Prostate gland (tissue), 2 donors: ENCODE results near the gene ALOX5AP.

Source experiments
- CTCF ChIP-seq, 4 experiments: fragments of 200-600 bp in 2 of 4; fragments of 450-650 bp in 2 of 4; sonication (generic) in 2 of 4; IDR thresholded peaks; 1 replicate in 3 of 4; 2 replicates in 1 of 4; pipeline ENCODE4 v1.5.1; 2016 to 2019; ENCODE audit warnings: antibody characterized with exemption in 4 of 4, mild to moderate bottlenecking in 2 of 4, moderate library complexity in 2 of 4
- POLR2A ChIP-seq: fragments of 450-650 bp; IDR thresholded peaks from one replicate; pipeline ENCODE4 v1.6.1; 2016; ENCODE audit warnings: antibody characterized with exemption, mild to moderate bottlenecking
- POLR2AphosphoS5 ChIP-seq: sonication (generic); formaldehyde crosslinking; IDR thresholded peaks from one replicate; pipeline ENCODE4 v1.6.1; 2017; ENCODE audit warnings: antibody characterized with exemption

GRCh38 chr13:30762643-30763042 is 27.3 kb downstream of the ALOX5AP start:
- TF ChIP-seq POLR2AphosphoS5, result no peak
- TF ChIP-seq CTCF (IDR thresholded peaks at IDR 0.05), result no peak
- TF ChIP-seq POLR2A, result no peak
